ENCODE measurements around the gene EZH1.
A peak's percentile ranks its signal among the peaks of the same experiment; 100 is the strongest.

The EZH1 gene

DNA sequence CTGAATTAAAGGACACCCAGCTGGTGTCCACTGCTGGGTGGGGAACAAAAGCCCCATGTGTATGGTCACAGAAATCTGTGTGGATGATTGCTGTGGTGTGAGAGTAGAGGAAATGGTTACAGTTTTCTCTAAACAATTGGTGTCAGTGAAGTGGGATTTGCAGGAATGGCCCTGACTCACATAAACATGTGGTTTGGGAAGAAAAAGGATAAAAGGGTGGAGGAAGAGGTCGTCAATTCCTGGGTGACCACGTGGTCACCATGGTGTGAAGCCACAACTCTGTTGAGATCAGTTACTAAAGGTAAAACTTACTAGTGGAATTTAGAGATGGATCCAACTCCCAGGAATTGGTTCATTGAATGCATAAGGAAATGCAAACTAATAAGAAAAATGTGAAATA, 89.3 kb downstream of the EZH1 start:
- H3K27me3 ChIP-seq (ENCODE audit: insufficient read depth, low read length) = no peaks in the 10 kb centered on the region
- no peak overlapping the region for H3K4me3 ChIP-seq (ENCODE audit: low read length)
- peaks cover 5% of the 10 kb centered on the region for H3K4me1 ChIP-seq (ENCODE audit: insufficient read depth, low read length)
- H3K9me3 ChIP-seq (ENCODE audit: insufficient read depth, low read depth, low read length) = no peaks in the 10 kb centered on the region
- H3K27ac ChIP-seq (ENCODE audit: low read length) = no peak overlapping the region
- H3K9ac ChIP-seq (ENCODE audit: low read depth, low read length) = no peak overlapping the region
- H3K36me3 ChIP-seq (ENCODE audit: insufficient read depth, low read depth, low read length) = no peaks in the 10 kb centered on the region

GRCh38 chr17:42653179-42654124, 91.4 kb downstream of the EZH1 start:
- H3K36me3 ChIP-seq (ENCODE audit: insufficient read depth, low read depth, low read length) = no peaks in the 10 kb centered on the region
- no peak overlapping the region for H3K27ac ChIP-seq (ENCODE audit: low read length)
- no peaks in the 10 kb centered on the region for H3K9me3 ChIP-seq (ENCODE audit: insufficient read depth, low read depth, low read length)
- H3K9ac ChIP-seq (ENCODE audit: low read depth, low read length) = peak overlapping the region; percentile 63; the same call in 1 of the 2 replicates
- H3K27me3 ChIP-seq (ENCODE audit: insufficient read depth, low read length) = no peaks in the 10 kb centered on the region
- H3K4me3 ChIP-seq (ENCODE audit: low read length) = peak overlapping the region; percentile 63
- H3K4me1 ChIP-seq (ENCODE audit: insufficient read depth, low read length) = no peaks in the 10 kb centered on the region; the same call in 1 of the 2 replicates

DNA sequence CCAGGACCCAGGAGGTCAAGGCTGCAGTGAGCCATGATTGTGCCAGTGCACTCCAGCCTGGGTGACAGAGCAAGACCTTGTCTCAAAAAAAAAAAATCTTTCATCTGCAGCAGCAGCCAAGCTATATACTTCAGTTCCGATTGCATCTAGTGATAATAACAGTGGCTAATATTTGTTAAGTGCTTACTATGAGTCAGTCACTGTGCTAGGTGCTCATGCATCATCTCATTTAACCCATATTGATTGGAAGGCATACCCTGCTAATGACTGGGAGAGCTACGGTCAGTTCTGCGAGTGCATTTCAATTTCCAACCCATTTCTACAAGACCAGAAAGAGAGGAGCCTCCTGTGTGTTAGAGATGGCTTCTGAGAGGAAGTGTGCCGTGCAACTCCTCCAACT, 93.4 kb downstream of the EZH1 start:
- H3K4me3 ChIP-seq (ENCODE audit: low read length) = no peak overlapping the region
- H3K9ac ChIP-seq (ENCODE audit: low read depth, low read length) = no peak overlapping the region
- no peaks in the 10 kb centered on the region for H3K36me3 ChIP-seq (ENCODE audit: insufficient read depth, low read depth, low read length)
- H3K4me1 ChIP-seq (ENCODE audit: insufficient read depth, low read length) = no peaks in the 10 kb centered on the region; the same call in 1 of the 2 replicates
- H3K27ac ChIP-seq (ENCODE audit: low read length) = no peak overlapping the region
- H3K27me3 ChIP-seq (ENCODE audit: insufficient read depth, low read length) = no peaks in the 10 kb centered on the region
- H3K9me3 ChIP-seq (ENCODE audit: insufficient read depth, low read depth, low read length) = no peaks in the 10 kb centered on the region

All from iPS-20b (cell line).